Panc1 (cell line): Measurements from ENCODE around the gene SPTA1.

Source experiments
- CTCF ChIP-seq: fragments of 450-650 bp; IDR thresholded peaks from 2 replicates; pipeline ENCODE4 v1.5.1; 2017; ENCODE audit warnings: mild to moderate bottlenecking
- POLR2AphosphoS5 ChIP-seq: IDR thresholded peaks from 2 replicates; pipeline ENCODE4 v1.6.1; 2012; ENCODE audit warnings: mild to moderate bottlenecking, low read depth, low read length, moderate library complexity
- REST ChIP-seq, 2 experiments: IDR thresholded peaks; 2 replicates each; pipeline ENCODE4 v1.6.1; 2011 to 2012; ENCODE audit warnings: low read depth in 2 of 2, control low read depth in 1 of 2, low read length in 1 of 2, mild to moderate bottlenecking in 1 of 2, moderate library complexity in 1 of 2; ENCODE audit not compliant: insufficient read depth in 1 of 2
- SIN3A ChIP-seq: IDR thresholded peaks from 2 replicates; pipeline ENCODE4 v1.6.1; 2012; ENCODE audit warnings: low read depth, mild to moderate bottlenecking, low read length, moderate library complexity, borderline replicate concordance; ENCODE audit not compliant: insufficient read depth

GRCh38 chr1:158586942-158587341, 99.6 kb downstream of the SPTA1 start:
- TF ChIP-seq CTCF, result no peak
- TF ChIP-seq POLR2AphosphoS5, result no peak
- TF ChIP-seq REST (IDR thresholded peaks at IDR 0.05; ENCODE audit: insufficient read depth in 1 of 2, low read depth in 2 of 2, low read length in 1 of 2), result no peak
- TF ChIP-seq SIN3A, result no peak
